Karpas-422 (cell line): ENCODE results near the gene RBBP8. TPM values are rescaled to one million over a fixed set of nuclear protein-coding genes. Genes with fewer than 3 reads are reported as not detected.

Experiments used
- DNase-seq: peaks from one replicate; pipeline ENCODE4 v3.0.0-alpha.2; 2015
- H2AFZ ChIP-seq: fragments of 200-600 bp; sonication (generic); 2 replicates; pipeline ENCODE4 v1.6.1; 2014; ENCODE audit warnings: antibody characterized with exemption, low read length, mixed read lengths
- H3K27ac ChIP-seq: fragments of 200-600 bp; sonication (generic); 2 replicates; pipeline ENCODE4 v1.5.1; 2014; ENCODE audit warnings: mild to moderate bottlenecking, low read length, moderate library complexity
- H3K27me3 ChIP-seq: fragments of 200-600 bp; sonication (generic); 2 replicates; pipeline ENCODE4 v1.6.1; 2014; ENCODE audit warnings: low read length, mixed read lengths
- H3K36me3 ChIP-seq: fragments of 200-600 bp; sonication (generic); 2 replicates; pipeline ENCODE4 v1.6.1; 2014; ENCODE audit warnings: low read length, mixed read lengths; ENCODE audit not compliant: insufficient read depth
- H3K4me1 ChIP-seq: fragments of 200-600 bp; sonication (generic); 2 replicates; pipeline ENCODE4 v1.6.1; 2014; ENCODE audit warnings: mild to moderate bottlenecking, low read length, mixed read lengths
- H3K4me2 ChIP-seq: fragments of 200-600 bp; sonication (generic); 2 replicates; pipeline ENCODE4 v1.6.1; 2014; ENCODE audit warnings: low read length, low read depth, mild to moderate bottlenecking; ENCODE audit not compliant: poor library complexity, severe bottlenecking
- H3K4me3 ChIP-seq: fragments of 200-600 bp; sonication (generic); 2 replicates; pipeline ENCODE4 v1.5.1; 2014; ENCODE audit warnings: mild to moderate bottlenecking, antibody characterized with exemption, low read length, mixed read lengths
- H3K79me2 ChIP-seq: fragments of 200-600 bp; sonication (generic); 2 replicates; pipeline ENCODE4 v1.6.1; 2014; ENCODE audit warnings: mild to moderate bottlenecking, low read length, mixed read lengths
- H3K9ac ChIP-seq: fragments of 200-600 bp; sonication (generic); 2 replicates; pipeline ENCODE4 v1.6.0; 2014; ENCODE audit warnings: low read length
- H3K9me2 ChIP-seq: fragments of 200-600 bp; sonication (generic), shearing (Covaris generic); replicated peaks from 2 replicates; pipeline ENCODE4 v1.6.0; 2014; ENCODE audit warnings: mild to moderate bottlenecking, low read length, moderate library complexity; ENCODE audit not compliant: insufficient read depth
- H3K9me3 ChIP-seq: fragments of 300-700, 200-600 bp; sonication (generic); 2 replicates; pipeline ENCODE4 v1.6.1; 2014; ENCODE audit warnings: low read length, mixed read lengths
- H4K20me1 ChIP-seq: fragments of 200-600 bp; sonication (generic); 2 replicates; pipeline ENCODE4 v1.6.1; 2014; ENCODE audit warnings: mild to moderate bottlenecking, antibody characterized with exemption, low read length, low read depth; ENCODE audit not compliant: insufficient read depth
- total RNA-seq: library from RNA; depleted of rRNA; stranded (reverse); fragments of >200 nt; shearing (Covaris generic); gene quantifications from 2 replicates; pipeline ENCODE4 v1.2.3, GENCODE V29; 2014; ENCODE audit warnings: low replicate concordance

RBBP8 gene
- total RNA-seq, 1 experiment from 2014 or later = 148 TPM

GRCh38 chr18:22985250-22985649 is 52.1 kb downstream of the RBBP8 start:
- Histone ChIP-seq H3K4me1 (peaks cover 9% of the 10 kb centered on the region), H3K9me3 (no peaks in the 10 kb centered on the region), H2AFZ (no peak overlapping the region), H4K20me1 (no peaks in the 10 kb centered on the region), H3K36me3 (peaks cover 61% of the 10 kb centered on the region), H3K27me3 (no peaks in the 10 kb centered on the region), H3K4me2 (no peak overlapping the region), H3K9me2 (no peaks in the 10 kb centered on the region), H3K79me2 (peaks cover 21% of the 10 kb centered on the region), H3K9ac (no peak overlapping the region), H3K27ac (no peak overlapping the region), H3K4me3 (no peak overlapping the region)
- no peak for DNase-seq

- Histone ChIP-seq H3K9ac (no peak overlapping the region), H3K4me2 (no peak overlapping the region), H3K79me2 (peaks cover 16% of the 10 kb centered on the region), H3K36me3 (peaks cover 69% of the 10 kb centered on the region; the same call in 1 of the 2 replicates), H3K9me3 (no peaks in the 10 kb centered on the region), H3K4me3 (no peak overlapping the region), H4K20me1 (no peaks in the 10 kb centered on the region), H3K4me1 (no peaks in the 10 kb centered on the region), H3K9me2 (no peaks in the 10 kb centered on the region), H2AFZ (no peak overlapping the region), H3K27ac (no peak overlapping the region), H3K27me3 (no peaks in the 10 kb centered on the region)
- no peak for DNase-seq
Observed at GRCh38 chr18:22987547-22988189, 54.5 kb downstream of the RBBP8 start.

GRCh38 chr18:22988208-22988607 is 55.1 kb downstream of the RBBP8 start:
- Histone ChIP-seq H3K4me2 (no peak overlapping the region), H2AFZ (no peak overlapping the region), H4K20me1 (no peaks in the 10 kb centered on the region), H3K36me3 (peaks cover 70% of the 10 kb centered on the region; the same call in 1 of the 2 replicates), H3K79me2 (peaks cover 16% of the 10 kb centered on the region), H3K4me3 (no peak overlapping the region), H3K9me2 (no peaks in the 10 kb centered on the region), H3K9ac (no peak overlapping the region), H3K27me3 (no peaks in the 10 kb centered on the region), H3K27ac (no peak overlapping the region), H3K4me1 (no peaks in the 10 kb centered on the region), H3K9me3 (no peaks in the 10 kb centered on the region)
- no peak for DNase-seq

GRCh38 chr18:22998344-22998743 is 65.2 kb downstream of the RBBP8 start:
- H3K36me3 ChIP-seq = peaks cover 72% of the 10 kb centered on the region; the same call in 1 of the 2 replicates
- no peak for DNase-seq
- H3K9ac ChIP-seq = no peak overlapping the region

GRCh38 chr18:22999212-22999611 is 66.1 kb downstream of the RBBP8 start:
- H3K79me2 ChIP-seq = no peaks in the 10 kb centered on the region; the same call in 1 of the 2 replicates
- H3K9ac ChIP-seq = no peak overlapping the region
- peaks cover 69% of the 10 kb centered on the region; the same call in 1 of the 2 replicates for H3K36me3 ChIP-seq
- no peaks in the 10 kb centered on the region for H3K9me2 ChIP-seq
- H3K27ac ChIP-seq = no peak overlapping the region
- DNase-seq = no peak
- no peak overlapping the region for H2AFZ ChIP-seq
- no peak overlapping the region for H3K4me3 ChIP-seq
- H3K9me3 ChIP-seq = no peaks in the 10 kb centered on the region
- no peaks in the 10 kb centered on the region for H3K4me1 ChIP-seq
- no peaks in the 10 kb centered on the region for H3K27me3 ChIP-seq
- H3K4me2 ChIP-seq = no peak overlapping the region
- no peaks in the 10 kb centered on the region for H4K20me1 ChIP-seq

More at GRCh38 chr18:22998344-22998743, 65.2 kb downstream of the RBBP8 start:
- H3K9me2 ChIP-seq = no peaks in the 10 kb centered on the region
- no peak overlapping the region for H2AFZ ChIP-seq
- H3K4me3 ChIP-seq = no peak overlapping the region
- H3K27me3 ChIP-seq = no peaks in the 10 kb centered on the region
- H3K4me1 ChIP-seq = no peaks in the 10 kb centered on the region
- H3K4me2 ChIP-seq = no peak overlapping the region
- no peak overlapping the region for H3K27ac ChIP-seq
- no peaks in the 10 kb centered on the region for H3K9me3 ChIP-seq
- H3K79me2 ChIP-seq = no peaks in the 10 kb centered on the region; the same call in 1 of the 2 replicates
- H4K20me1 ChIP-seq = no peaks in the 10 kb centered on the region

- H3K4me1 ChIP-seq = no peaks in the 10 kb centered on the region
Observed at GRCh38 chr18:22999647-23000046, 66.5 kb downstream of the RBBP8 start.

GRCh38 chr18:23003289-23003688 is 70.2 kb downstream of the RBBP8 start:
- Histone ChIP-seq H3K4me1 (no peaks in the 10 kb centered on the region), H3K9me2 (no peaks in the 10 kb centered on the region), H3K27me3 (no peaks in the 10 kb centered on the region), H3K27ac (no peak overlapping the region), H3K9ac (no peak overlapping the region), H4K20me1 (no peaks in the 10 kb centered on the region), H2AFZ (no peak overlapping the region), H3K36me3 (peaks cover 46% of the 10 kb centered on the region; the same call in 1 of the 2 replicates), H3K9me3 (no peaks in the 10 kb centered on the region), H3K79me2 (no peaks in the 10 kb centered on the region), H3K4me2 (no peak overlapping the region), H3K4me3 (no peak overlapping the region)
- no peak for DNase-seq

More at GRCh38 chr18:22999647-23000046, 66.5 kb downstream of the RBBP8 start:
- H2AFZ ChIP-seq = no peak overlapping the region
- no peaks in the 10 kb centered on the region; the same call in 1 of the 2 replicates for H3K79me2 ChIP-seq
- H3K27ac ChIP-seq = no peak overlapping the region
- no peaks in the 10 kb centered on the region for H3K9me3 ChIP-seq
- H3K4me2 ChIP-seq = no peak overlapping the region
- peaks cover 72% of the 10 kb centered on the region; the same call in 1 of the 2 replicates for H3K36me3 ChIP-seq
- no peaks in the 10 kb centered on the region for H3K27me3 ChIP-seq
- no peaks in the 10 kb centered on the region for H4K20me1 ChIP-seq
- no peak for DNase-seq
- H3K9me2 ChIP-seq = no peaks in the 10 kb centered on the region
- H3K9ac ChIP-seq = no peak overlapping the region
- H3K4me3 ChIP-seq = no peak overlapping the region

- no peaks in the 10 kb centered on the region for H4K20me1 ChIP-seq
- no peak for DNase-seq
- H3K4me2 ChIP-seq = no peak overlapping the region
Observed at GRCh38 chr18:23012249-23012648, 79.1 kb downstream of the RBBP8 start.

More at GRCh38 chr18:23012249-23012648, 79.1 kb downstream of the RBBP8 start:
- Histone ChIP-seq H3K4me1 (no peaks in the 10 kb centered on the region), H3K36me3 (peaks cover 12% of the 10 kb centered on the region), H3K9me3 (no peaks in the 10 kb centered on the region), H3K27ac (no peak overlapping the region), H2AFZ (no peak overlapping the region), H3K9ac (no peak overlapping the region), H3K9me2 (no peaks in the 10 kb centered on the region), H3K79me2 (no peaks in the 10 kb centered on the region), H3K27me3 (no peaks in the 10 kb centered on the region), H3K4me3 (no peak overlapping the region)
